Urothelium cell line (cell line): Measurements from ENCODE around the gene CST6.
"Not testable (repeated sequence)": the region's sequence is repeated elsewhere in the genome, so short reads cannot be mapped to it uniquely, and the experiment has no call there.

Experiments used
- DNase-seq: peaks from one replicate; pipeline ENCODE4 v3.0.0; 2011; ENCODE audit warnings: low spot score, mixed read lengths
- FAIRE-seq: peaks from 2 replicates; lab custom pipeline; 2011; peaks lifted over from hg19 to GRCh38; lab: Jason Lieb, UNC

Gene CST6

GRCh38 chr11:66012946-66013761, 1.3 kb downstream of the CST6 start:
- DNase-seq: no peak
- FAIRE-seq: no peak

- FAIRE-seq: no peak
Measured at GRCh38 chr11:66013762-66014100, 1.9 kb downstream of the CST6 start.

GRCh38 chr11:66014804-66015453, 3.1 kb downstream of the CST6 start:
- FAIRE-seq (no peak), DNase-seq (no peak)

More at GRCh38 chr11:66013762-66014100, 1.9 kb downstream of the CST6 start:
- no peak for DNase-seq

GRCh38 chr11:66015454-66015881, 3.7 kb downstream of the CST6 start:
- FAIRE-seq (peak; percentile 9), DNase-seq (peak; percentile 57)

GRCh38 chr11:66015936-66016792, 4.4 kb downstream of the CST6 start:
- DNase-seq: no peak
- no peak for FAIRE-seq

- FAIRE-seq: no peak
- DNase-seq: no peak
Measured at GRCh38 chr11:66016793-66017177, 5.0 kb downstream of the CST6 start.

- DNase-seq (no peak), FAIRE-seq (no peak)
Measured at GRCh38 chr11:66017321-66017720, 5.5 kb downstream of the CST6 start.

GRCh38 chr11:66020212-66020611, 8.4 kb downstream of the CST6 start:
- no peak for DNase-seq
- peak; percentile 13 for FAIRE-seq

- DNase-seq (peak; percentile 94), FAIRE-seq (peak; percentile 72)
Measured at GRCh38 chr11:66020618-66021357, 9.0 kb downstream of the CST6 start.

- FAIRE-seq: peak; percentile 20
- DNase-seq: peak; percentile 87
Measured at GRCh38 chr11:66022401-66023185, 10.8 kb downstream of the CST6 start.

GRCh38 chr11:66023186-66023440, 11.3 kb downstream of the CST6 start:
- DNase-seq, FAIRE-seq: not testable (repeated sequence)

GRCh38 chr11:66026017-66026529, 14.3 kb downstream of the CST6 start, which contains the start of gene CATSPER1:
TSS of gene CATSPER1 (minus strand) at chr11:66026479. CDS start at chr11:66026379, 100 bp downstream.
- DNase-seq (no peak), FAIRE-seq (no peak)

- FAIRE-seq (no peak), DNase-seq (no peak)
Measured at GRCh38 chr11:66032957-66033735, 21.3 kb downstream of the CST6 start.

GRCh38 chr11:66035653-66036333, 24.0 kb downstream of the CST6 start:
- DNase-seq (no peak), FAIRE-seq (no peak)

- FAIRE-seq (no peak), DNase-seq (no peak)
Measured at GRCh38 chr11:66036334-66036710, 24.5 kb downstream of the CST6 start.

GRCh38 chr11:66037327-66037726, 25.5 kb downstream of the CST6 start:
- FAIRE-seq (no peak), DNase-seq (no peak)

- no peak for DNase-seq
- FAIRE-seq: no peak
Measured at GRCh38 chr11:66039765-66040164, 28.0 kb downstream of the CST6 start.

GRCh38 chr11:66042227-66042995, 30.6 kb downstream of the CST6 start:
- no peak for FAIRE-seq
- DNase-seq: no peak
